ENCODE measurements around the gene GJE1.
"Not testable (repeated sequence)": the region's sequence is repeated elsewhere in the genome, so short reads cannot be mapped to it uniquely, and the experiment has no call there.

- TF ChIP-seq CTCF (IDR thresholded peaks at IDR 0.05); POLR2AphosphoS5 (IDR thresholded peaks at IDR 0.05; ENCODE audit: low read depth, low read length): not testable (repeated sequence)
Observed at GRCh38 chr6:142104820-142105219, 27.9 kb upstream of the GJE1 start.

Measured in Panc1 (cell line).